ENCODE results near the gene PPIF.
A peak's percentile ranks its signal among the peaks of the same experiment; 100 is the strongest.

DNA sequence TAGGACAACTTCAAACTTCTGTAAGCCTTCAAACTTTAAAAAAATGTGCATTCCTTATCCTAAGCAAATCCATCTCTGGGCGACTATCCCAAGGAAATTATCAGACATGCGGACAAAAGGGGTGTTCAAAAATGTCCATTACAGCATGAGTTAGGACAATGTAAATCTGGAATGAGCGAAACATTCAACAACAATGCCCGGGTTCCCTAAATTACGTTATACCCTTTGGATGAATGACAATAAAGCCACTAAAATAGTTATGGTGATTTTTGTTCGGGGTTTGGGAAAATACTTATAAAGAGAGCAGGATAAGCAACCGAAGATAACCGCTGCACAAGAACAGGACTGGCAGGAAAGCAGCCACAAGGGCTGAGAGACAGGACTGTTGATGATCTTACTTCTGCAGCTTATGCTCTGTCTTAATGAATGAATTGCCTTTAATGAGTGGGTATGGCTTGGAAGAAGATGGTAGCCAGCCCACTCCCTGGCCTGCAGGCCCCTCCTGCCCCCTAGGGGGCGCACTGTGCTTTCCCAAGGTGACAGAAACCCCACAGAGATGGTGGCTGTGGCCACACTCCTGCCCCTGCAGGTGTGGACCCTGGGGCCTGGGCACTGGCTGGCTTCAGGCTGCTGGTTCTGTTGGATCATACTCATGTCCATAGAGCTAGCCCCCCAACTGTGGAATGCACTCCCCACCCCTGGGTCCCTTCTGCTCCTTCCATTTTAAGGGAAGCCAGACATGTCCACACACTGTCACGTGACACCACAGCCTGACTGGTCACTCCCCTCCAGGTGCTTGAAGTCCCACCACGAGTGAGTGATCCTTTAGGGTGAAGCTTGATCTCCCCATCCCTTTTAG is 53.1 kb downstream of the PPIF start:
- TF ChIP-seq EZH2 (IDR thresholded peaks at IDR 0.05; ENCODE audit: borderline replicate concordance, low read depth, low read length, poor library complexity, severe bottlenecking) (no peak), CTCF (conservative IDR thresholded peaks at IDR 0.05; ENCODE audit: low read depth, low read length) (peak; percentile 91)

Data from A673 (cell line).